Fibroblast of mammary gland (primary cell): ENCODE measurements around the gene AP2M1.

Experiments
- DNase-seq: peaks from one replicate; pipeline ENCODE4 v3.0.0-alpha.2; 2010; ENCODE audit warnings: low read depth
- H3K4me3 ChIP-seq: 2 replicates; pipeline ENCODE4 v1.5.1; 2011; ENCODE audit warnings: low read depth, mild to moderate bottlenecking, low read length, moderate library complexity; ENCODE audit not compliant: control insufficient read depth
- CTCF ChIP-seq: conservative IDR thresholded peaks from 2 replicates; pipeline ENCODE4 v1.5.1; 2011; ENCODE audit warnings: low read depth, low read length, inconsistent platforms; ENCODE audit not compliant: control insufficient read depth, insufficient read depth

Gene AP2M1

GRCh38 chr3:184184546-184185230 is 10.0 kb downstream of the AP2M1 start:
- H3K4me3 ChIP-seq, result no peak overlapping the region
- TF ChIP-seq CTCF, result no peak
- no peak for DNase-seq

- TF ChIP-seq CTCF, result no peak
- H3K4me3 ChIP-seq, result peak overlapping the region; percentile 98
- DNase-seq, result peak; percentile 97
Observed at GRCh38 chr3:184185461-184186183, 11.0 kb downstream of the AP2M1 start.

- peak within 1 kb of the TSS; percentile 98 for H3K4me3 ChIP-seq
- no peak for TF ChIP-seq CTCF
- DNase-seq, result peak; percentile 70
Observed at GRCh38 chr3:184186184-184186901, 11.7 kb downstream of the AP2M1 start, which contains the start of gene ABCF3. Gene ABCF3, plus strand, starts transcription at chr3:184186199. Its CDS starts 9 bp downstream, at chr3:184186208.

GRCh38 chr3:184186902-184187207 is 12.2 kb downstream of the AP2M1 start:
- no peak for TF ChIP-seq CTCF
- DNase-seq, result no peak
- H3K4me3 ChIP-seq, result peak overlapping the region; percentile 98

- no peak for TF ChIP-seq CTCF
- H3K4me3 ChIP-seq, result no peak overlapping the region
- no peak for DNase-seq
Observed at GRCh38 chr3:184188080-184188479, 13.4 kb downstream of the AP2M1 start.

- H3K4me3 ChIP-seq, result no peak overlapping the region
- TF ChIP-seq CTCF, result no peak
- no peak for DNase-seq
Observed at GRCh38 chr3:184189421-184189820, 14.8 kb downstream of the AP2M1 start.
